Prostate gland (tissue), 2 donors: ENCODE results near the gene RBM11. TPM values are rescaled to one million over a fixed set of nuclear protein-coding genes. Genes with fewer than 3 reads are reported as not detected.

Source experiments
- DNase-seq: peaks from one replicate; pipeline ENCODE4 v3.0.0-alpha.2; 2019; ENCODE audit warnings: low spot score
- H3K27ac ChIP-seq, 2 donors: fragments of 200-600 bp; sonication (generic); 2 replicates each; pipeline ENCODE4 v1.5.1; 2017 to 2019
- H3K27me3 ChIP-seq: fragments of 200-600 bp; sonication (generic); replicated peaks from 2 replicates; pipeline ENCODE4 v1.5.1; 2019; ENCODE audit not compliant: insufficient read depth
- H3K36me3 ChIP-seq, 2 donors: fragments of 200-600 bp; sonication (generic); 1 replicate in 1 of 2; 2 replicates in 1 of 2; pipeline versions ENCODE4 v1.5.1 to v1.8.1; 2017 to 2019
- H3K4me1 ChIP-seq: fragments of 200-600 bp; sonication (generic); replicated peaks from 2 replicates; pipeline ENCODE4 v1.5.1; 2019
- H3K4me3 ChIP-seq, 2 donors: fragments of 200-600 bp; sonication (generic); 2 replicates each; pipeline ENCODE4 v1.5.1; 2017 to 2019
- H3K9me3 ChIP-seq: fragments of 200-600 bp; sonication (generic); 2 replicates; pipeline ENCODE4 v1.5.1; 2017
- CTCF ChIP-seq, 4 experiments: fragments of 200-600 bp in 2 of 4; fragments of 450-650 bp in 2 of 4; sonication (generic) in 2 of 4; IDR thresholded peaks; 1 replicate in 3 of 4; 2 replicates in 1 of 4; pipeline ENCODE4 v1.5.1; 2016 to 2019; ENCODE audit warnings: antibody characterized with exemption in 4 of 4, mild to moderate bottlenecking in 2 of 4, moderate library complexity in 2 of 4
- POLR2A ChIP-seq: fragments of 450-650 bp; IDR thresholded peaks from one replicate; pipeline ENCODE4 v1.6.1; 2016; ENCODE audit warnings: antibody characterized with exemption, mild to moderate bottlenecking
- POLR2AphosphoS5 ChIP-seq: sonication (generic); formaldehyde crosslinking; IDR thresholded peaks from one replicate; pipeline ENCODE4 v1.6.1; 2017; ENCODE audit warnings: antibody characterized with exemption
- WGBS: methylation state at CpG from one replicate; pipeline ENCODE4 v1.1.5; 2018; 5-methylcytosine and 5-hydroxymethylcytosine counted together
- intact Hi-C: fragments of 100-400 bp; cut with DNase I; formaldehyde crosslinking; loops from one replicate; pipeline ENCODE4 v1.14.2; 2022
- total RNA-seq, 2 donors: library from RNA; depleted of rRNA; stranded (reverse); fragments of >200 nt; gene quantifications; one replicate each; pipeline ENCODE4 v1.1.0, GENCODE V29; 2016

The RBM11 gene
- total RNA-seq, 2 donors from 2014 or later: 4.1 to 5.7 TPM

GRCh38 chr21:14241297-14241696, 25.3 kb downstream of the RBM11 start:
- DNase-seq: no peak
- no peaks in the 10 kb centered on the region for H3K27me3 ChIP-seq
- intact Hi-C loops: no loop called here

GRCh38 chr21:14243461-14243860, 27.5 kb downstream of the RBM11 start:
- DNase-seq: no peak
- H3K9me3 ChIP-seq: no peaks in the 10 kb centered on the region
- TF ChIP-seq POLR2AphosphoS5 (no peak), CTCF (IDR thresholded peaks at IDR 0.05) (no peak), POLR2A (no peak)
- H3K4me3 ChIP-seq: no peak overlapping the region
- WGBS: 34% methylated on average over 1 of the region's 1 CpG
- H3K4me1 ChIP-seq: no peaks in the 10 kb centered on the region
- no peak overlapping the region for H3K27ac ChIP-seq
- intact Hi-C loops: no loop called here
- H3K36me3 ChIP-seq: no peaks in the 10 kb centered on the region
- H3K27me3 ChIP-seq: no peaks in the 10 kb centered on the region

More at GRCh38 chr21:14241297-14241696, 25.3 kb downstream of the RBM11 start:
- Histone ChIP-seq H3K4me3 (no peak overlapping the region), H3K27ac (no peak overlapping the region), H3K9me3 (no peaks in the 10 kb centered on the region), H3K36me3 (no peaks in the 10 kb centered on the region), H3K4me1 (no peaks in the 10 kb centered on the region)
- 42% methylated on average over 2 of the region's 2 CpGs for WGBS
- TF ChIP-seq CTCF (IDR thresholded peaks at IDR 0.05) (no peak), POLR2A (no peak), POLR2AphosphoS5 (no peak)

- TF ChIP-seq CTCF (IDR thresholded peaks at IDR 0.05): no peak
- no peak for TF ChIP-seq POLR2A
- no peak for TF ChIP-seq POLR2AphosphoS5
- Histone ChIP-seq H3K9me3 (no peaks in the 10 kb centered on the region), H3K36me3 (no peaks in the 10 kb centered on the region), H3K27ac (no peak overlapping the region), H3K4me1 (no peaks in the 10 kb centered on the region), H3K27me3 (no peaks in the 10 kb centered on the region), H3K4me3 (no peak overlapping the region)
- intact Hi-C loops: no loop called here
- WGBS: 36% methylated on average over 2 of the region's 2 CpGs
- no peak for DNase-seq
These were observed 27.9 kb downstream of the RBM11 start for GRCh38 chr21:14243874-14244273.

- intact Hi-C loops: no loop called here
- no peaks in the 10 kb centered on the region for H3K36me3 ChIP-seq
- DNase-seq: no peak
- no peak overlapping the region for H3K4me3 ChIP-seq
- TF ChIP-seq POLR2AphosphoS5: no peak
- no peak for TF ChIP-seq CTCF (IDR thresholded peaks at IDR 0.05)
- TF ChIP-seq POLR2A: no peak
- H3K27ac ChIP-seq: no peak overlapping the region
- H3K4me1 ChIP-seq: no peaks in the 10 kb centered on the region
- no peaks in the 10 kb centered on the region for H3K27me3 ChIP-seq
- no peaks in the 10 kb centered on the region for H3K9me3 ChIP-seq
These were observed 29.0 kb downstream of the RBM11 start for GRCh38 chr21:14244911-14245310.

- Histone ChIP-seq H3K36me3 (no peaks in the 10 kb centered on the region), H3K27me3 (no peaks in the 10 kb centered on the region), H3K9me3 (no peaks in the 10 kb centered on the region), H3K27ac (no peak overlapping the region), H3K4me3 (no peak overlapping the region), H3K4me1 (no peaks in the 10 kb centered on the region)
- DNase-seq: no peak
- TF ChIP-seq POLR2A (no peak), CTCF (IDR thresholded peaks at IDR 0.05) (no peak), POLR2AphosphoS5 (no peak)
- intact Hi-C loops: no loop called here
These were observed 29.8 kb downstream of the RBM11 start for GRCh38 chr21:14245711-14246110.
